Kidney glomerular epithelial cell (primary cell): ENCODE results near the gene ATP9B.

Experiments
- DNase-seq: peaks from one replicate; lab custom pipeline; 2025; lab: John Stamatoyannopoulos, UW

The ATP9B gene

DNA sequence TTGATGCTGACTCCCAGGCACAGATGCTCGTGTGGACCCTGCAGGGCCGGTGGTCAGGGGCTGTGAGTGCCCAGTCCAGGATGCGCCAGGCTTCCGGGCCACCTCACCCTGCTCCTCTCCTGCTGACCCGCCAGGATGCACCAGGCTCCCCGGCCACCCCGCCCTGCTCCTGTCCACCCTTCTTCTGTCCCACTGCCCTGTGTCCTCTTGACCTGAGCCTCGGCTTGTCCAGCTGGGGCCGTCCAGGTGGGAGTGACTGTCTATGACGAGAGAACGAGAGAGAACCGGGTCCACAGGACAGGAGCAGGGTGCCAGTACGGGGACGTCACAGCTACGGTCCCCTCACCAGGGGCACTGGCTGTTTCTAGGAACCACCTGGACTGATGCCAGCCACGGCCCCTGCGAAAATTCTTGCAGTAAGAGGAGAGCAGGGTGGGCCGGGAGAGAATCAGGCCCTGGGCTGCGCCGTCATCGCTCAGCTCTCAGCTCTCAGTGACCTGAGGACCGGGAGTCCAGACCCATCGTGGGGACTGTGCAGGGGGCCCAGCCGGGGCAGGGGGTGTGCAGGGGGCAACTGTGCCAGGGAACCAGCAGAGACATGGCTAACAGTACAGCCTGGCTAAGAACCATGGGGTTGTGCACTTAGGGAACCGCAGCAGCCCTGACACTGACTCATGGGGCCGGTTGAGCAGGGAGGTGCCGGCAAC lies 313.6 kb downstream of the ATP9B start:
- no peak for DNase-seq

DNA sequence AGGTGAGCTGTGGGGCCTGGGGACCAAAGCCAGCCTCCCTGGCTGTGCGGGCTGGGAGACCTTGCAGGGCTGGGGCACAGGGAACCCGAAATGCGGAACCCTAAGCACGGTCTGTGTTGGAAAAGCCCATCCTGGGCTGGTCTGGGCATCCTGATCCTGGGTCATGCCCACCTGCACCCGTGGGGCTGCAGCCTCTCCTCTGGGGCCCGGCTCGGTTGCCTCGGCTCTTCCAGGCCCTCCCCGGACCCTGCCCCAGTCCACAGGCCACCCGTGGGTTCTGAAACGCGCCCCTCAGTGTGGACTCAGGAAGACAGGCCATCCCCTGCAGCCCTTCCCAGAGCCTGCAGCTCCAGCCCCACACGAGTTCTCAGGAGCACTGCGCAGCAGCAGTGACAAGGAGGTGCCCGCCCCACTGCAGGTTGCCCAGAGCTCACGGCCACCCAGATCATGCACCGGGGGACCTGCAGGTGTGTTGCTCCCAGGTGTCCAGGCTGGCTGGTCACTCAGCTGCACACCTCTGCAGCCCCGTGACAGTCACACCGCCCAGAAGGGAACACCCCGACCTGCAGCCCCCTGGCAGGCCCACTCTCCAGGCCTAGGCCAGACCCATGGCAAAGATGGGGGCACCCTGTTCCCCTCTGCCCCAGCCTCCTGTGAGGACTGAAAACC lies 314.3 kb downstream of the ATP9B start:
- DNase-seq, result no peak

DNA sequence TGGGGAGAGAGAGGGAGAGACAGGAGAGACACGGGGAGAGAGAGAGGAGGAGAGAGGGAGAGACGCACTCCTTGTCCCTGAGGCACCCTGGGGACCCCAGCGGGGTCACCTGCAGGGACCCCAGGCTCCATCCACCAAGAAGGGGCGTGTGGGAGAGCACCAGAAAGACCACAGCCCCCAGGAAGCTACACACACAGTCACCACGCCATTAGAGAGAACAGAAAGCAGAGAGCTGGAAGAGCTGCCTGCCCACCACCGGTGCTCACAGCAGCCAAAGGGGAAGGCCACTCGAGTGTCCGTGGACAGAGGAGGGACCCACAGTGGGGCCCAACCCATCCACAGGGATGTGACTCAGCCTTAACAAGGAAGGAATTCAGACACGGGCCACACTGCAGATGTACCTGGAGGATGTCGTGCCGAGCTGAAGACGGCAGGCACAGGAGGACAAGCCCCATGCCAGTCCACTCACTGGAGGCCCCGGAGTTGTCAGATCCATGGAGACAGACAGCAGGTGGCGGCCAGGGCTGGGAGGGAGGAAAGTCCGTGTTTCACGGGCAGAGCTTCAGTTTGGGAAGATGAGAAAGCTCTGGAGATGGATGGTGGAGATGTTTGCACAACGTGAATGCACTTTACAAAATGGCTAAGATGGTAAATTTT lies 315.1 kb downstream of the ATP9B start:
- no peak for DNase-seq

GRCh38 chr18:79384834-79385233 lies 315.6 kb downstream of the ATP9B start:
- no peak for DNase-seq

DNA sequence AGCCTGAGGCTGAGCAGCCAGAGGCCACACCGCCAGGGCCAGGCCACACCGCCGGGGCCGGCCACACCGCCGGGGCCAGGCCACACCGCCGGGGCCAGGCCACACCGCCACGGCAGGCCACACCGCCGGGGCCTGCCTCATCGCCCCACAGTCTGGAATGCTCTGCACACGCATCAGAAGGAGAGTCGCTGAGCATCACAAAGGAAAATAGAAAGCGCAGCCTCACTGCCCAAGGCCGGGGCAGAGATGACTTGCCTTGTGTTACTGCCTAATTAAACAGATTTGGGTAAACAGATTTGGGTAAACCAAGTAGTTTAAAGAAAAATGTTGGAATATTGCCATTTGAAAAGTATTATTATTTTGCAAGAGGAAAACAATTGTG lies 316.1 kb downstream of the ATP9B start:
- no peak for DNase-seq

DNA sequence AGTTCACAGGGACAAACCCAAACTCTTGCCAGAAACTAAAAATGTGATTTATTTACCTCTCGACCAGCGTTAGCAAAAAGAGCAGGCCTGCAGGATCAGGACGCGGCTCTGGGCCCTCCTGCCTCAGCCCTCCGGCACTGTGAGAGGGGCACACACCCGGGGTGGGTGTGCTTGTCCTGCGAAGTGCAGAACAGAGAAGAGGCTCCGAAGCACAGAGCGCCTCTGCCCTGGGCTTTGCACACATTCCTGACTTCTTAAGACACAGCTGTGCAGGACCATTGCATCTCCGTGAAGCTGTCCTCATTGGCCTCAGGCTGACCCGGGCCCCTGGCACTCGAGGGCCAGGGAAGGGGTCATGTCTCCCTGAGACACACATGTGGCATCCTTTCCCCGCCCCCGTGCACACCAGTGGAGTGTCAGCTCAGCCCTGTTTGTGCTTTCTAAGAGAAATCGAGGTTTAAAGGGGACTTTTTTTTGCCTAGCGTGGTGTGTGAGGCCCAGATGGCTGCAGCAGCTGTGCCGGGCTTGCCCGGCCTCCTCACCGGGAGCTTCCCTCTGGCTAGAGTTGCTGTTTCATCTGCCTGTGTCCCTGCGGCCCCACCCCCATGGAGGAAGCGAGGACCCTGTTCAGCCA lies 316.6 kb downstream of the ATP9B start:
- DNase-seq, result no peak

DNA sequence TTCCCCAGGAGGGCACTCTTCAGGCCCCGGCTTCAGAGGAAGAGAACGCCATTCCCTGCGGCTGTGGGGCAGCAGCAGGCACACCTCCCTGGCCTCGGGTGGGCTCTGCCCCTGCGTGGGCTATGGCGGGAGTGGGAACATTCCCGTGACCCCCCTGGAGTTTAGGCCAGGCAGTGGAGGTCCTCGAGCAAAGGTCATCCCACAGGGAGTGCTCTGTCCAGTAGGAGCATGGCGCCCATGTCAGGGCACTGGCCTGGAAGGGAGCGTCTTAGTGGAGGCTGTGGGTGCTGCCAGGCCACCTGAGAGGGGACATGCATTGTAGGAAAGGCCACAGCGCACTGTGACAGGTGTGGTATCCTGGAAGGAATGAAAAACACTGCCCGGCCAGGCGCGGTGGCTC lies 317.4 kb downstream of the ATP9B start:
- no peak for DNase-seq

DNA sequence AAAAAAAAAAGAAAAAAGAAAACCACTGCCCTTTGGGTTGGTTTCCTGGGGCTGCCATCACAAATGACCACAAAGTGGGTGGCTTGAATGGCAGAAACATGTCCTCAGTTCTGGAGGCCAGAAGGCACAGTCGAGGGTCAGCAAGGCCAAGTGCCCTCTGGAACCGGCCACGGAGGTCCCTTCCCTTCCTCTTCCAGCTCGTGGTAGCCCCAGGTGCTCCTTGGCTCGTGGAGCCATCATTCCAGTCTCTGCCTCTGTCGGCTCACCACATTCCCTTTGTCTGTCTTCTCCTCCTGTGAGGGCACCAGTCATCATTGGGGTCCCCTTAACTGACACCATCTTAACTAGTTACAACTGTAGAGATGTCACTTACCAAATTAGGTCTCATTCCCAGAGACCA lies 318.0 kb downstream of the ATP9B start:
- no peak for DNase-seq

GRCh38 chr18:79387615-79388014 lies 318.4 kb downstream of the ATP9B start:
- no peak for DNase-seq

- DNase-seq, result no peak
These were observed 318.8 kb downstream of the ATP9B start for GRCh38 chr18:79388043-79388442.

DNA sequence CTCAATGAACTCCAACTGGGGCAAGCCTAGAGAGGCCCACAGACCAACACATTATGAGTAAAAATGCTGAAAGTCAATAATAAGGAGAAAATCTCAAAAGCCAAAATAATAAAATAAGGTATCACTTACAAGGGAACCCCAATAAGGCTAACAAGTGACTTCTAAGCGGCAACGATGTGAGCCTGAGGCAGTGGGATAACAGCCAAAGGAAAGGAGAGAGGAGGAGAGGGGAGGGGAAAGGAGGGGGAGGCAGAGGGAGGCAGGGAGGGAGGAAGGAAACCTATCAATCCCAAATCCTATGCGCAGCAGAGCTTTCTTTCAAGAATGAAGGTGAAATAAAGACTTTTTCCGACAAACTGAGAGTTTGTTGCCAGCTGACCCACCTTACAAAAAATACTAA lies 320.5 kb downstream of the ATP9B start:
- no peak for DNase-seq

DNA sequence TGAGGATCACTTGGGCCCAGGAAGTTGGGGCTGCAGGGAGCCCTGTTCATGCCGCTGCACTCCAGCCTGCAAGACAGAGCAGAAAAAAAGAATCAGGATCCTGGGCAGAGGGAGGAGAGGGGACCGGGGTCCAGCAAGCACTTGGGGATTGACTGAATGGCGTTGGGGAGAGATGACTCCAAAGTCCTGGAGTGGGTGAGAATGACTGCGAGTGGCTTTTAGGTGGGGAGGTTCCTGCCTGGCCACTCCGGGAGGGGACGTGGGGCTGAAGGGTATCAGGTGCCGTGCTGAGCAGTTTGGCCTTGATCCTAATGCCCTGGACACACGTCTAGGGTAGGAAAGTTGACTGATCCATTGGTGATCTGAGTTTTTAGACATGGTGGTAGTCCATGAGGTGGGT lies 323.0 kb downstream of the ATP9B start:
- DNase-seq, result no peak

DNA sequence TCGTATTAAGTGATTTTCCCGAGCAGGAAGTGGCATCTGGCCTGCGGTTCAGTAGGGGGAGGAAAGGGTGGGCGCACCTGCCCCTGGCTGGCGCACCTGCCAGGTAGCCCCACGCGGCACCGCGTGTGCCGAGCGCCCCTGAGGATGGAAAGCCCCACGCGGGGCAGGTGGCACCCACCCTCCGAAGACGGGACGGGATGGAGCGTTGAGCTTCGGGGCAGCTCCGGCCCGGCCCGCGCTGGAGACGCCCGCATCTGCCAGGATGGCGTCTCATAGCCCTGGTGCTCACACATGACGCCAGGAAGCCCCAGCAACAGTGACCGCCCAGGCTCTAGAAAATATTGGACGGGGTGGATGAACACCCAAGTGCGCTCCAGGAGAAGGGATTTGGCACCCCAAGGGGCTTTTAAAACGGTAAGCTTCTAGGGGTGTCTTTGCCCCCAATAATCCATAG lies 324.0 kb downstream of the ATP9B start:
- DNase-seq, result no peak

DNA sequence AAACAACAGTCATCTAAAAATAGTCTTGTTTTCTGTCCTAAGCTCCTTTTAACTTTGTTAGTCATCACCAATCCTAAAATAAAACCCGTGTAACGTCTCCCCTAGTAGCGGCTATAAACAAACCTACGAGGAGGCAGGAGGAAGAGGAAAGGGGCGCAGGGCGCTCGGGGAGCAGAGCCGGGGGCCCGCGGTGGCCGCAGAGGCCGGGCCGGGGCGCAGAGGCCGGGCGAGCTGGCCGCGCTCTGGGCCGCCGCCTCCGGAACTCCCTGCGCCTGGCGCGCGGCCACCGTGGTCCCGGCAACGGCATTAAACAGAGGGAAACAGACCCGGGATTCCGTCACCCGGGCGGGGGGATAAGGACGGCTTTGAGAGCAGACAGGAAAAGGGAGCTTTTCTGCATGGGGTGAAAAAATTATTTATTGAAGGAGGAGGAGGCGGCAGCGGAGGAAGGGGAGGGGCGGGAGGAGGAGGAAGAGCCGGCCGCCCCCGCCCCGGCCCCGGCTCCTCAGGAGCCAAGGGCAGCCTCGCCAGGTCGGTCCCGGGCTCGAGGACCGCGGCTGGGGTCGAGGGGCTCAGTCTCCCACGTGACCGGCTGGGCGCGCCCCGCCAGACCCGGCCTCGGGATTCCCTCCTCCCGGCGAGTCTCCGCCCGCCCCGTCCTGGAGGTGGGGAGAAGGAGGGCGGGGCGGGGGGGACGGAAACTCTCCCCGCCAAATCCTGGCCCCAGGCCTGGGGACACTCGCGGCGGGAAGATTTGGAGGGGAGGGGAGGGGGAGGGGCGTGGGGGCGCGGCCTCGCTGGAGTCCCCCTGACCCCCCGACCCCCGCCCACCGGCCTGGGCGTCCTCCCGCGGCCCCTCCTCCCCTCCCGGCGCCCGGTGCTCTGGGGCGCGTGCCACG lies 324.7 kb downstream of the ATP9B start:
- peak; percentile 50 for DNase-seq

GRCh38 chr18:79394534-79395307 lies 325.5 kb downstream of the ATP9B start:
- no peak for DNase-seq

DNA sequence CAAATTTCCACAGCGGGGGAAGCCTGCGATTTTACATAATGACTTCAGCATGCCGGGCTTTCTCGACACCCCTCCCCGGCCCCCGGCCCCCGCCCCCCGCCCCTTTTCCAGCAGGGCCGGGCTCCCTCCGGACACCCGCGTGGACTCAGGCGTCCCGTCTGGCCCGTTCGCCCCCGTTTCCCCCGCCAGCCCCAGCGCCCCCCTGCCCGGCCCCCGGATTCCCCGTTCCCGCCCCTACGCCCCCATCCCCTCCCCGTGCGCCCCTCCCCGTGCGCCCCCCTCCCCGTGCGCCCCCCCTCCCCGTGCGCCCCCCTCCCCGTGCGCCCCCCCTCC lies 326.1 kb downstream of the ATP9B start:
- DNase-seq, result no peak

DNA sequence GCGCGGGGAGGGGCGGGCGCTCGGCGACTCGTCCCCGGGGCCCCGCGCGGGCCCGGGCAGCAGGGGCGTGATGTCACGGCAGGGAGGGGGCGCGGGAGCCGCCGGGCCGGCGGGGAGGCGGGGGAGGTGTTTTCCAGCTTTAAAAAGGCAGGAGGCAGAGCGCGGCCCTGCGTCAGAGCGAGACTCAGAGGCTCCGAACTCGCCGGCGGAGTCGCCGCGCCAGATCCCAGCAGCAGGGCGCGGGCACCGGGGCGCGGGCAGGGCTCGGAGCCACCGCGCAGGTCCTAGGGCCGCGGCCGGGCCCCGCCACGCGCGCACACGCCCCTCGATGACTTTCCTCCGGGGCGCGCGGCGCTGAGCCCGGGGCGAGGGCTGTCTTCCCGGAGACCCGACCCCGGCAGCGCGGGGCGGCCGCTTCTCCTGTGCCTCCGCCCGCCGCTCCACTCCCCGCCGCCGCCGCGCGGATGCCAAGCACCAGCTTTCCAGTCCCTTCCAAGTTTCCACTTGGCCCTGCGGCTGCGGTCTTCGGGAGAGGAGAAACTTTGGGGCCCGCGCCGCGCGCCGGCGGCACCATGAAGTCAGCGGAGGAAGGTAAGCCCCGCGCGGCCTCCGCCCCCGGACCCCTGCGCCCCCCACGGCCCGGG lies 326.7 kb downstream of the ATP9B start, which contains the start of gene NFATC1:
NFATC1 (plus strand) TSS at position 170 of the 644 bp plus-strand sequence; CDS start at position 465, 295 bp downstream.
- no peak for DNase-seq

DNA sequence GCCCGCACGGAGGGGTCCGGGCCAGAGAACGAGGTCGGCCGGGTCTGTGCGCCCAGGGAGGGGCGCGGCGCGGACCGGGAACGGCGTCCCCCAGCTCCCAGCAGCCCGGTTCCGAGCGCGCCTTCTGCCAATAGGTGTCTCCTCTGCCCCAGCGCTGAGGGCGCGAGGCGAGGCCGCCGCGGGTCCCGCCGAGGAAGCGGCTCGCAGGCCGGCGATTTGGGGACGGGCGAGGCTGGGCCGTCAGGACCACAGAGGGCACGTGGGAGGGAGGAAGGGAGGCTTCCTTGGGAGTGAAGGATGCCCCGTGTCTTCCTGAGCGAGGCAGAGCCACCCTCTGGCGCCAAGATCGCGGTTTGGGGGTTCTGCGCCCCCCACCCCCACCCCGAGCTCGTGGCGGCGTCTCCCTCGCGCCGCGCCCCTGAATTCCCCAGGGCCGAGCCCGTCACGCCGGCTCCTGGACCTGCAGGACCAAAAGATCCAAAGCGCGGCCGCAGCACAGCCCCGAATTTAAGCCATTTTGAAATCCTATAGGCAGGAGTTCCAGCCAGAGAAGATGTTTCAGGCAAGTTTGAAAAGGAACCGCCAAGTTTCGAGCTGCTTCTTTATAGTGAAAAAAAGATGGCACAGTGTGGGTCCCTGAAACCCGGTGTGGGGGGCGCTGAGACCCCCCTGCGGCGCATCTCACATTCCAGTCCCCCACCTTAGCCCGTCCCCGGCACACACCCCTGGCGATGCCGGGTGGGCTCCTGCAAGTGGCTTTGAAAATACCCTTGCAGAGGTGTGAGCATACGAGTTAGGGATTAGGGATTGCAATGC lies 327.4 kb downstream of the ATP9B start:
- no peak for DNase-seq

GRCh38 chr18:79397247-79397829 lies 328.1 kb downstream of the ATP9B start:
- no peak for DNase-seq
